ENCODE results near the gene COLEC12.

Gene COLEC12

GRCh38 chr18:389658-390357 lies 110.7 kb downstream of the COLEC12 start:
- Mint-ChIP-seq H3K4me1 (ENCODE audit: low read depth) (no peaks in the 10 kb centered on the region), H3K27ac (no peak overlapping the region), H3K4me3 (no peak overlapping the region), H3K36me3 (ENCODE audit: low read depth) (no peaks in the 10 kb centered on the region), H3K9me3 (no peaks in the 10 kb centered on the region), H3K27me3 (peaks cover 29% of the 10 kb centered on the region)

GRCh38 chr18:388200-388599 lies 112.3 kb downstream of the COLEC12 start:
- no peak overlapping the region for H3K4me3 Mint-ChIP-seq

GRCh38 chr18:386994-387393 lies 113.5 kb downstream of the COLEC12 start:
- no peak overlapping the region for H3K27ac Mint-ChIP-seq
- H3K27me3 Mint-ChIP-seq = peaks cover 34% of the 10 kb centered on the region
- H3K36me3 Mint-ChIP-seq (ENCODE audit: low read depth) = no peaks in the 10 kb centered on the region
- peaks cover 7% of the 10 kb centered on the region for H3K9me3 Mint-ChIP-seq
- no peaks in the 10 kb centered on the region for H3K4me1 Mint-ChIP-seq (ENCODE audit: low read depth)
- H3K4me3 Mint-ChIP-seq = no peak overlapping the region

More at GRCh38 chr18:388200-388599, 112.3 kb downstream of the COLEC12 start:
- H3K9me3 Mint-ChIP-seq = peaks cover 6% of the 10 kb centered on the region
- peaks cover 34% of the 10 kb centered on the region for H3K27me3 Mint-ChIP-seq
- H3K36me3 Mint-ChIP-seq (ENCODE audit: low read depth) = no peaks in the 10 kb centered on the region
- H3K27ac Mint-ChIP-seq = no peak overlapping the region
- no peaks in the 10 kb centered on the region for H3K4me1 Mint-ChIP-seq (ENCODE audit: low read depth)

- no peak overlapping the region for H3K27ac Mint-ChIP-seq
- peaks cover 7% of the 10 kb centered on the region for H3K9me3 Mint-ChIP-seq
- H3K4me1 Mint-ChIP-seq (ENCODE audit: low read depth) = no peaks in the 10 kb centered on the region
- no peak overlapping the region for H3K4me3 Mint-ChIP-seq
- peaks cover 27% of the 10 kb centered on the region for H3K27me3 Mint-ChIP-seq
- H3K36me3 Mint-ChIP-seq (ENCODE audit: low read depth) = no peaks in the 10 kb centered on the region
Observed at GRCh38 chr18:384897-385296, 115.6 kb downstream of the COLEC12 start.

- no peaks in the 10 kb centered on the region for H3K36me3 Mint-ChIP-seq (ENCODE audit: low read depth)
- H3K27me3 Mint-ChIP-seq = peaks cover 19% of the 10 kb centered on the region
- H3K9me3 Mint-ChIP-seq = peaks cover 7% of the 10 kb centered on the region
- H3K4me3 Mint-ChIP-seq = no peak overlapping the region
- H3K4me1 Mint-ChIP-seq (ENCODE audit: low read depth) = peaks cover 5% of the 10 kb centered on the region
- H3K27ac Mint-ChIP-seq = no peak overlapping the region
Observed at GRCh38 chr18:383135-383534, 117.4 kb downstream of the COLEC12 start.

GRCh38 chr18:382423-382984 lies 118.0 kb downstream of the COLEC12 start:
- Mint-ChIP-seq H3K27ac (no peak overlapping the region), H3K4me3 (no peak overlapping the region), H3K4me1 (ENCODE audit: low read depth) (peaks cover 5% of the 10 kb centered on the region), H3K27me3 (peaks cover 19% of the 10 kb centered on the region), H3K9me3 (peaks cover 7% of the 10 kb centered on the region), H3K36me3 (ENCODE audit: low read depth) (no peaks in the 10 kb centered on the region)

- Mint-ChIP-seq H3K4me3 (no peak overlapping the region), H3K4me1 (ENCODE audit: low read depth) (peaks cover 5% of the 10 kb centered on the region), H3K27ac (no peak overlapping the region), H3K27me3 (peaks cover 14% of the 10 kb centered on the region), H3K9me3 (peaks cover 7% of the 10 kb centered on the region), H3K36me3 (ENCODE audit: low read depth) (no peaks in the 10 kb centered on the region)
Observed at GRCh38 chr18:379681-380330, 120.7 kb downstream of the COLEC12 start.

- no peaks in the 10 kb centered on the region for H3K9me3 Mint-ChIP-seq
- no peaks in the 10 kb centered on the region for H3K36me3 Mint-ChIP-seq (ENCODE audit: low read depth)
Observed at GRCh38 chr18:378079-378478, 122.4 kb downstream of the COLEC12 start.

GRCh38 chr18:377088-377487 lies 123.4 kb downstream of the COLEC12 start:
- no peak overlapping the region for H3K4me3 Mint-ChIP-seq
- H3K36me3 Mint-ChIP-seq (ENCODE audit: low read depth) = no peaks in the 10 kb centered on the region
- peaks cover 4% of the 10 kb centered on the region for H3K27me3 Mint-ChIP-seq
- H3K4me1 Mint-ChIP-seq (ENCODE audit: low read depth) = peaks cover 5% of the 10 kb centered on the region
- no peak overlapping the region for H3K27ac Mint-ChIP-seq
- no peaks in the 10 kb centered on the region for H3K9me3 Mint-ChIP-seq

More at GRCh38 chr18:378079-378478, 122.4 kb downstream of the COLEC12 start:
- peaks cover 4% of the 10 kb centered on the region for H3K27me3 Mint-ChIP-seq
- no peak overlapping the region for H3K27ac Mint-ChIP-seq
- peaks cover 5% of the 10 kb centered on the region for H3K4me1 Mint-ChIP-seq (ENCODE audit: low read depth)
- no peak overlapping the region for H3K4me3 Mint-ChIP-seq

- peaks cover 4% of the 10 kb centered on the region for H3K27me3 Mint-ChIP-seq
- no peak overlapping the region for H3K27ac Mint-ChIP-seq
- H3K36me3 Mint-ChIP-seq (ENCODE audit: low read depth) = no peaks in the 10 kb centered on the region
- H3K4me3 Mint-ChIP-seq = no peak overlapping the region
- H3K4me1 Mint-ChIP-seq (ENCODE audit: low read depth) = peaks cover 5% of the 10 kb centered on the region
- no peaks in the 10 kb centered on the region for H3K9me3 Mint-ChIP-seq
Observed at GRCh38 chr18:376311-376710, 124.2 kb downstream of the COLEC12 start.

- no peaks in the 10 kb centered on the region for H3K9me3 Mint-ChIP-seq
- no peaks in the 10 kb centered on the region for H3K27me3 Mint-ChIP-seq
- no peak overlapping the region for H3K27ac Mint-ChIP-seq
- H3K4me3 Mint-ChIP-seq = no peak overlapping the region
- no peaks in the 10 kb centered on the region for H3K36me3 Mint-ChIP-seq (ENCODE audit: low read depth)
- peaks cover 5% of the 10 kb centered on the region for H3K4me1 Mint-ChIP-seq (ENCODE audit: low read depth)
Observed at GRCh38 chr18:374721-375168, 125.8 kb downstream of the COLEC12 start.

GRCh38 chr18:373780-374179 lies 126.7 kb downstream of the COLEC12 start:
- Mint-ChIP-seq H3K4me3 (no peak overlapping the region), H3K27me3 (no peaks in the 10 kb centered on the region), H3K36me3 (ENCODE audit: low read depth) (no peaks in the 10 kb centered on the region), H3K9me3 (no peaks in the 10 kb centered on the region), H3K4me1 (ENCODE audit: low read depth) (no peaks in the 10 kb centered on the region), H3K27ac (no peak overlapping the region)

- H3K9me3 Mint-ChIP-seq = no peaks in the 10 kb centered on the region
- no peaks in the 10 kb centered on the region for H3K36me3 Mint-ChIP-seq (ENCODE audit: low read depth)
- H3K4me3 Mint-ChIP-seq = no peak overlapping the region
- no peaks in the 10 kb centered on the region for H3K4me1 Mint-ChIP-seq (ENCODE audit: low read depth)
- H3K27me3 Mint-ChIP-seq = no peaks in the 10 kb centered on the region
- H3K27ac Mint-ChIP-seq = no peak overlapping the region
Observed at GRCh38 chr18:371609-371982, 128.9 kb downstream of the COLEC12 start.

GRCh38 chr18:370751-371608 lies 129.5 kb downstream of the COLEC12 start:
- Mint-ChIP-seq H3K36me3 (ENCODE audit: low read depth) (no peaks in the 10 kb centered on the region), H3K9me3 (no peaks in the 10 kb centered on the region), H3K27me3 (peaks cover 4% of the 10 kb centered on the region), H3K4me1 (ENCODE audit: low read depth) (no peaks in the 10 kb centered on the region), H3K4me3 (no peak overlapping the region), H3K27ac (no peak overlapping the region)
